MCF 10A (cell line): Measurements from ENCODE around the gene DUS2. TPM values are rescaled to one million over a fixed set of nuclear protein-coding genes. Genes with fewer than 3 reads are reported as not detected.

Source experiments
- Bru-seq: library from RNA; stranded (reverse); fragments of 400-500 nt; gene quantifications from one replicate; lab custom pipeline; 2021; lab: Mats Ljungman, UMichigan
- BruChase-seq, 2 experiments: library from RNA; stranded (reverse); fragments of 400-500 nt; gene quantifications; one replicate each; lab custom pipeline; 2021; lab: Mats Ljungman, UMichigan
- BruUV-seq: library from RNA; stranded (reverse); fragments of 400-500 nt; replicated peaks from 2 replicates; lab custom pipeline; 2021; lab: Mats Ljungman, UMichigan
- CTCF ChIA-PET: fragments of 300-600 bp; sonication (Branson Sonifier 250); formaldehyde crosslinking; extraction: SDS; loops from one replicate; lab custom pipeline; 2021; ENCODE audit warnings: antibody characterized with exemption, inconsistent platforms; lab: Yijun Ruan, JAX
- POLR2A ChIA-PET: fragments of 300-600, 350-650 bp; sonication (Branson Sonifier 250); formaldehyde crosslinking; extraction: SDS; loops from one replicate; lab custom pipeline; 2020; ENCODE audit warnings: antibody characterized with exemption, inconsistent platforms; lab: Yijun Ruan, JAX
- DNase-seq: peaks from one replicate; pipeline ENCODE4 v3.0.0-alpha.2; 2018; ENCODE audit not compliant: unreplicated experiment
- H3K27ac Mint-ChIP-seq: one replicate; pipeline ENCODE4 v1.8.0; 2022; ENCODE audit warnings: mild to moderate bottlenecking, low read depth, mixed read lengths; ENCODE audit not compliant: unreplicated experiment
- H3K27me3 Mint-ChIP-seq: one replicate; pipeline ENCODE4 v1.8.0; 2022; ENCODE audit warnings: mixed read lengths; ENCODE audit not compliant: insufficient read depth, unreplicated experiment
- H3K36me3 Mint-ChIP-seq: one replicate; pipeline ENCODE4 v1.8.0; 2022; ENCODE audit warnings: mild to moderate bottlenecking, moderate library complexity, mixed read lengths; ENCODE audit not compliant: insufficient read depth, unreplicated experiment
- H3K4me1 Mint-ChIP-seq: one replicate; pipeline ENCODE4 v1.8.0; 2022; ENCODE audit warnings: mixed read lengths; ENCODE audit not compliant: insufficient read depth, unreplicated experiment
- H3K4me3 Mint-ChIP-seq: one replicate; pipeline ENCODE4 v1.8.0; 2022; ENCODE audit warnings: mild to moderate bottlenecking, moderate library complexity, mixed read lengths; ENCODE audit not compliant: unreplicated experiment
- H3K9me3 Mint-ChIP-seq: one replicate; pipeline ENCODE4 v1.8.0; 2022; ENCODE audit warnings: mixed read lengths; ENCODE audit not compliant: unreplicated experiment
- CTCF ChIP-seq: fragments of 200-600 bp; IDR thresholded peaks from one replicate; pipeline ENCODE4 v1.8.0; 2022; ENCODE audit warnings: antibody characterized with exemption, mild to moderate bottlenecking; ENCODE audit not compliant: unreplicated experiment
- intact Hi-C: fragments of 100-400 bp; cut with micrococcal nuclease; formaldehyde crosslinking; loops from 2 replicates; pipeline ENCODE4 v1.14.1; 2022
- long read RNA-seq: library from polyadenylated mRNA; stranded (forward); transcript quantifications from one replicate; pipeline ENCODE4 v2.0.0, GENCODE V29; 2022
- total RNA-seq: library from RNA; stranded (reverse); gene quantifications from 2 replicates; pipeline ENCODE4 v1.2.3, GENCODE V29; 2022

Gene DUS2
- total RNA-seq: 24.2 and 26.4 TPM in 2 replicates
- Bru-seq, nascent RNA: percentile 62 among the genes with signal in this experiment
- percentile 61 among the genes with signal in this experiment for BruChase-seq, experiment 1, labeled RNA remaining after a 6-hour chase
- BruChase-seq, experiment 2, labeled RNA remaining after a 2-hour chase: percentile 65 among the genes with signal in this experiment
- long read RNA-seq, transcript DUS2-201 (16 exons, 1,933 nt): minor isoform, 14 of 77 reads
- long read RNA-seq, transcript DUS2-207 (17 exons, 2,310 nt): major isoform, 37 of 77 reads
- long read RNA-seq, partial matches to known transcripts: 3 of 77 reads
- long read RNA-seq, other reads (novel, unspliced or antisense): 23 of 77 reads

DNA sequence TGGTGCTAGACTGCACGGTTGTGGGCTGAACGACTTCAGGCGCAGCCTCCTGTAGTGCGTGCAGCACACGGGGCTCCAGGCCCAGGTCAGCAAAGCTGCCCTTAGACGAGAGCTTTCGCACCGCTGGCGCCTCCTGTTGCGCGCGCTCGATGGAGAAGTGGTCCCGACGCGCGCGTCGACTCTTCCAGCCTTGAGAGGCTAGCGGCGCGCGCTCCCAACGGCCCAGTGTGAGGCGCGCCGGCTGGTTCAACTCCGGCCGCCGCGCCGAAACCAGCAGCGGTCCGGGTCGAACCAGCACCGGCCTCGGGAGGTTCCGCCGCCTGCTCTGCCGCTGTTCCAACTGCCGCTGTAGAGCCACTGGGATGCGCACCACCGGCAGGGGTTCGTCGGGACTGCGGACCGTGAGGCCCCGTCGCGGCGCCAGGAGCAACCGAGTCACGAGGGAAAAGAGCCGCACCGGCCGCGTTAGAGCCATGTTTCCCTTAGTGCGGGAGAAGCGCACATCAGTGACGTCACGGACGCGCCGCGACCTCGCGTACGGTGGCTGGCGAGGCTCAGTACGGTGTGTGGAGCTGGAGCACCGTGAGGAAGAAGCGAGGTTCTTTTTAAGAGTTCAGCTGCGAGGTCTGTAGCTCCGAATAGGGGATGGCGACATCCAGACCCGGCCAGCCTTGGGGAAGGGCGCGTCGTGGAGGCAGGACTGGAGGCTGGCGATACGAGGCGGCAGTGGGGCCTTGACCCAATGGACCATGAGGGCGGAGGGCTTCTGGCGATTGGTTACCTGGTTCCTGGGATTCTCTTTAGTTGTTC, at the start of gene DUS2, which contains the start of gene DDX28:
DUS2 (plus strand) TSS at position 557 of the 810 bp plus-strand sequence. CDS start 14,740 bp downstream, outside the sequence.
DDX28 (minus strand) TSS at position 505 of the 810 bp plus-strand sequence; CDS start at position 475, 30 bp downstream.
- peaks cover 26% of the 10 kb centered on the region for H3K36me3 Mint-ChIP-seq
- peak within 1 kb of the TSS; percentile 96 for H3K27ac Mint-ChIP-seq
- intact Hi-C loops: no loop called here
- BruUV-seq: TSS peak; percentile 61
- peaks cover 5% of the 10 kb centered on the region for H3K4me1 Mint-ChIP-seq
- TF ChIP-seq CTCF: no peak
- H3K9me3 Mint-ChIP-seq: no peaks in the 10 kb centered on the region
- peak within 1 kb of the TSS; percentile 94 for H3K4me3 Mint-ChIP-seq
- H3K27me3 Mint-ChIP-seq: no peaks in the 10 kb centered on the region
- ChIA-PET POLR2A (interaction anchor here (0.7 to 3.3 kb wide), 29 partner anchors 8 to 912 kb away, joined by 3 to 31 read pairs (median 4); partner anchors contain the start of genes CENPT, ESRP2, GFOD2 and NFATC3), CTCF (interaction anchor here (0.6 to 1.6 kb wide), 16 partner anchors 15 to 1338 kb away, joined by 3 to 8 read pairs (median 3); no protein-coding TSS in a partner anchor)
- DNase-seq: peak; percentile 89

DNA sequence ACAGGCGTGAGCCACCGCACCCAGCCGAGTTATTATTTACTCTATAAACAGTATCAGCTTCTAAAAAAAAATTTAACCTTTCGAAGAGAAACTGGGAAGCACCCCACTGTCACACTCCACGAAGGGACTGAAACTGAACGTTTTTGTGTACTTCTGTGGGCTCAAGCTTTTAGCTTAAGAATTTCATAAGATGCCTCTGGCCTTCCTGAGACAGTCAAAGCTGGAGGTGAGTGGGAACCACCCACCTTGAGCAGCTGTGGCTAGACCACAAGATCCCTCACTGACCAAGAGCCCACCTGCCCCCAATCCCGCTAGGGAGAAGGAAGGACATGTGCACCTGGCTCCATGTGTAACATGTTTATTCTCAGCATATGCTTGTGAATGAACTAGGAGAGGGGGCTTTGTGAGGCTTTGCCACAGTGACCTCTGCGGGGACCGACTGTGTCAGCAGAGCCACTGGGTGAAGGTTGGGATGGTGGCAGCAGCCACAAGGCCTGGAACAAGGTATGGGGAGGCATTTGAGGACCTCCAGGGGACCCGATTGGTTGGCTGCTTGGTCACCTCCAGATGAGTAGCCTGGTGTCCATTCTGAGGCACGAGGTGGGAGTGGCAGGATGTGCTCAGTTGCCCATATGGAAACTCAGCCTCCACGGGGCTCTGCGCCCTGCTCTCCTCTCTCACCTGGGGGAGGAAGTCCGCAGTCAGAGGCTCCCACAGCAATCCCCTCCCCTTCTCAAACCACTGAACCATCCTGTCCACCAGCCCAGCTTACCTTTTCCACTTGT, 47.6 kb upstream of the DUS2 start:
- Mint-ChIP-seq H3K4me1 (no peaks in the 10 kb centered on the region), H3K27ac (no peak overlapping the region), H3K27me3 (no peaks in the 10 kb centered on the region), H3K36me3 (no peaks in the 10 kb centered on the region), H3K9me3 (no peaks in the 10 kb centered on the region), H3K4me3 (no peak overlapping the region)
- intact Hi-C loops: no loop called here
- POLR2A ChIA-PET: interaction anchor here (1.1 kb wide), 1 partner anchor 9 kb away, joined by 5 read pairs; no protein-coding TSS in a partner anchor
- no TSS peak for BruUV-seq
- DNase-seq: no peak
- CTCF ChIA-PET: interaction anchor here (0.6 kb wide), 1 partner anchor 17 kb away, joined by 3 read pairs; no protein-coding TSS in a partner anchor
- no peak for TF ChIP-seq CTCF

GRCh38 chr16:67976205-67976604, 46.9 kb upstream of the DUS2 start:
- Mint-ChIP-seq H3K36me3 (no peaks in the 10 kb centered on the region), H3K4me1 (no peaks in the 10 kb centered on the region), H3K4me3 (no peak overlapping the region), H3K27ac (no peak overlapping the region), H3K27me3 (no peaks in the 10 kb centered on the region), H3K9me3 (no peaks in the 10 kb centered on the region)
- intact Hi-C loops: no loop called here
- BruUV-seq: no TSS peak
- TF ChIP-seq CTCF: no peak
- no peak for DNase-seq
- ChIA-PET CTCF (no interaction called here), POLR2A (interaction anchor here (0.6 kb wide), 1 partner anchor 70 kb away, joined by 3 read pairs; no protein-coding TSS in a partner anchor)
